ENCODE data around the gene MNX1. TPM values are rescaled to one million over a fixed set of nuclear protein-coding genes. Genes with fewer than 3 reads are reported as not detected.

The MNX1 gene
- total and polyA plus RNA-seq, 2 of the 4 experiments (the other 2 are of a cell fraction) = not detected

DNA sequence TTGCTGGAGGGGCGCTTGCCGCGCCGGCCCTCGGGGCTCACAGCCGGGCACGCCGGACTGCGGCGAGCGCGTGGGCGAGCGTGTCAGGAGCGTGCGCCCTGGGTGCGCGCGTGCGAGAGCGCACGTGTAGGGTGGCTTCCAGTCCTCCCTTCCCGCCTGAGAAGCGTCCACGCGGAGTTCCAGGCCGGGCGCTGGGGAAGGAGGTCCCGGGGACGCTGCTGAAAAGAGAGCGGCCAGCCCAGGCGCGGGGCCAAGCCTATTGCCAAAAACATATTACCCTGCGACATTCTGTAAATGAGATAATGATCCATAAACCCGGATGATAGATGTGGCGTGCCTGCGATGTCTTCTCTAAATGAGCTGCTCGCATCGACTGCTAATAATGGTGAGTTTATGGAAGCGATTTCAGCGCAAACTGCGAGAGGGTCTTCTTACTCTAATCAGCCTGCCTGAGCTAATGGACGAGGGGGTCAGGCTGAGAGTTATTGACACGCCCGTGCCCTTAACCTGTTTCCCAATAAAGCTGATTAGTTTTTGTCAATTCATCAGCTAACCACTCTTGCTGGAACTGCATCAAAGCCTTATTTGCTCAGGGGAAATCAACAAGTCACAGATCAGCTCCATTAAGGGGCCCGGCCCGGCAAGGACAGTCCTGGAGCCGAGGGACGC is 8.0 kb upstream of the MNX1 start:
- TF ChIP-seq RFX5 (IDR thresholded peaks at IDR 0.05; ENCODE audit: low read depth, low read length) (no peak), BHLHE40 (IDR thresholded peaks at IDR 0.05; ENCODE audit: low read depth, low read length) (peak; percentile 49; the same call in 1 of the 2 replicates)
- CTCF ChIA-PET = no interaction called here
- no TSS peak for BruUV-seq (replicated peaks)
- Histone ChIP-seq H3K18ac (ENCODE audit: low read depth, low read length) (no peak overlapping the region), H3K9ac (ENCODE audit: low read depth, low read length) (no peak overlapping the region), H2BK20ac (ENCODE audit: low read depth, low read length) (no peak overlapping the region), H2BK120ac (ENCODE audit: low read depth, low read length) (no peak overlapping the region), H3K9me3 (ENCODE audit: control insufficient read depth, insufficient read depth, low read length) (peaks cover 7% of the 10 kb centered on the region; the same call in 1 of the 2 replicates), H4K5ac (ENCODE audit: low read depth, low read length) (no peak overlapping the region), H4K91ac (ENCODE audit: insufficient read depth, low read depth, low read length) (no peak overlapping the region), H2AK9ac (replicated peaks; ENCODE audit: low read depth, low read length, poor library complexity) (no peak overlapping the region), H3K4me3 (ENCODE audit: insufficient read depth, low read depth, low read length) (no peak overlapping the region), H3K4me2 (ENCODE audit: low read depth, low read length) (no peak overlapping the region), H3K27me3 (ENCODE audit: control insufficient read depth, insufficient read depth, low read length) (peaks cover 98% of the 10 kb centered on the region), H3K27ac (ENCODE audit: insufficient read depth, low read length) (no peak overlapping the region), H2AK5ac (ENCODE audit: low read depth, low read length) (no peak overlapping the region), H2BK5ac (ENCODE audit: low read depth, low read length, poor library complexity, severe bottlenecking) (no peak overlapping the region), H4K8ac (ENCODE audit: low read depth in 2 of 2, low read length in 2 of 2) (no peak overlapping the region), H3K56ac (ENCODE audit: extremely low read depth, insufficient read depth, low read length) (no peak overlapping the region), H2BK15ac (ENCODE audit: low read depth, low read length) (no peak overlapping the region), H3K36me3 (ENCODE audit: control insufficient read depth, insufficient read depth, low read length) (no peaks in the 10 kb centered on the region), H3K9me1 (ENCODE audit: insufficient read depth, low read length) (no peaks in the 10 kb centered on the region), H4K20me1 (ENCODE audit: insufficient read depth, low read length) (no peaks in the 10 kb centered on the region), H3K14ac (replicated peaks; ENCODE audit: low read depth, low read length) (no peak overlapping the region), H3K23ac (ENCODE audit: low read depth, low read length) (no peak overlapping the region), H3K79me1 (ENCODE audit: low read depth in 1 of 2, low read length in 2 of 2) (no peaks in the 10 kb centered on the region), H2AFZ (replicated peaks; ENCODE audit: low read length, poor library complexity) (no peak overlapping the region), H3K4me1 (ENCODE audit: control insufficient read depth, insufficient read depth, low read length) (no peaks in the 10 kb centered on the region), H3K4ac (ENCODE audit: low read depth, low read length) (no peak overlapping the region)
- in situ Hi-C loops (cut with MboI; ENCODE audit: low sequenced_read_pairs) = no loop called here
- dilution Hi-C loops (cut with HindIII; ENCODE audit: low sequenced_read_pairs, unreplicated experiment) = no loop called here
- DNase-seq = no peak
- ATAC-seq (ENCODE audit: low read depth) = no peak
- POLR2A ChIA-PET (ENCODE audit: unreplicated experiment) = no interaction called here
- WGBS, 2 experiments (ENCODE audit: extremely low coverage in 2 of 2, insufficient read length in 1 of 2) = 2% methylated on average over 20 of the region's 49 CpGs; no CpG with 5 or more reads in 1 of the 2 experiments
- intact Hi-C loops (cut with micrococcal nuclease) = no loop called here

All from IMR-90 (cell line).